HG02973 (cell line): ENCODE measurements around the gene CEP85L.

Experiments
- ATAC-seq: cut with Tn5 transposase; IDR thresholded peaks from one replicate; pipeline ENCODE4 v1.9.1; 2021; ENCODE audit warnings: moderate library complexity; ENCODE audit not compliant: unreplicated experiment

The CEP85L gene

GRCh38 chr6:118546164-118546879 lies 105.1 kb downstream of the CEP85L start:
- ATAC-seq = no peak

GRCh38 chr6:118544105-118544504 lies 107.3 kb downstream of the CEP85L start:
- no peak for ATAC-seq

- no peak for ATAC-seq
These were observed 109.0 kb downstream of the CEP85L start for GRCh38 chr6:118542184-118542952.

- no peak for ATAC-seq
These were observed 113.8 kb downstream of the CEP85L start for GRCh38 chr6:118537574-118537973.

- no peak for ATAC-seq
These were observed 114.9 kb downstream of the CEP85L start for GRCh38 chr6:118536478-118536877.

GRCh38 chr6:118535176-118535844 lies 116.1 kb downstream of the CEP85L start:
- no peak for ATAC-seq

- no peak for ATAC-seq
These were observed 120.4 kb downstream of the CEP85L start for GRCh38 chr6:118530942-118531341.

GRCh38 chr6:118529756-118530155 lies 121.6 kb downstream of the CEP85L start:
- no peak for ATAC-seq

GRCh38 chr6:118528129-118528528 lies 123.3 kb downstream of the CEP85L start:
- no peak for ATAC-seq

GRCh38 chr6:118525913-118526780 lies 125.2 kb downstream of the CEP85L start:
- ATAC-seq = no peak

- ATAC-seq = no peak
These were observed 126.7 kb downstream of the CEP85L start for GRCh38 chr6:118524686-118525085.

- no peak for ATAC-seq
These were observed 128.2 kb downstream of the CEP85L start for GRCh38 chr6:118523216-118523615.

- ATAC-seq = no peak
These were observed 129.0 kb downstream of the CEP85L start for GRCh38 chr6:118522422-118522821.

- ATAC-seq = no peak
These were observed 136.7 kb downstream of the CEP85L start for GRCh38 chr6:118514689-118515088.

- ATAC-seq = no peak
These were observed 139.3 kb downstream of the CEP85L start for GRCh38 chr6:118511930-118512715.

- ATAC-seq = no peak
These were observed 142.3 kb downstream of the CEP85L start for GRCh38 chr6:118509009-118509617.

GRCh38 chr6:118507636-118508035 lies 143.8 kb downstream of the CEP85L start:
- no peak for ATAC-seq

GRCh38 chr6:118506071-118506638 lies 145.2 kb downstream of the CEP85L start:
- ATAC-seq = no peak

- no peak for ATAC-seq
These were observed 145.7 kb downstream of the CEP85L start for GRCh38 chr6:118505656-118506055.
